Cardiac fibroblast (primary cell): Measurements from ENCODE around the gene KCNQ5.

Experiments
- DNase-seq, 2 donors: peaks; one replicate each; pipeline versions ENCODE4 v3.0.0 to v3.0.0-alpha.2; 2010; ENCODE audit warnings: low read depth in 2 of 2
- H3K4me3 ChIP-seq, 2 donors: replicated peaks in 1 of 2; 1 replicate in 1 of 2; 2 replicates in 1 of 2; pipeline ENCODE4 v1.5.1; 2011; ENCODE audit warnings: low read depth in 2 of 2, low read length in 2 of 2, mild to moderate bottlenecking in 2 of 2, moderate library complexity in 1 of 2
- TF ChIP-seq, protein P1 (sequence below): IDR thresholded peaks from one replicate; pipeline ENCODE4 v1.5.1; 2011; ENCODE audit warnings: low read depth, mild to moderate bottlenecking, low read length, inconsistent platforms

Gene KCNQ5

GRCh38 chr6:72689107-72689954 lies 67.5 kb downstream of the KCNQ5 start:
- H3K4me3 ChIP-seq, result no peak overlapping the region
- TF ChIP-seq, protein P1, sequence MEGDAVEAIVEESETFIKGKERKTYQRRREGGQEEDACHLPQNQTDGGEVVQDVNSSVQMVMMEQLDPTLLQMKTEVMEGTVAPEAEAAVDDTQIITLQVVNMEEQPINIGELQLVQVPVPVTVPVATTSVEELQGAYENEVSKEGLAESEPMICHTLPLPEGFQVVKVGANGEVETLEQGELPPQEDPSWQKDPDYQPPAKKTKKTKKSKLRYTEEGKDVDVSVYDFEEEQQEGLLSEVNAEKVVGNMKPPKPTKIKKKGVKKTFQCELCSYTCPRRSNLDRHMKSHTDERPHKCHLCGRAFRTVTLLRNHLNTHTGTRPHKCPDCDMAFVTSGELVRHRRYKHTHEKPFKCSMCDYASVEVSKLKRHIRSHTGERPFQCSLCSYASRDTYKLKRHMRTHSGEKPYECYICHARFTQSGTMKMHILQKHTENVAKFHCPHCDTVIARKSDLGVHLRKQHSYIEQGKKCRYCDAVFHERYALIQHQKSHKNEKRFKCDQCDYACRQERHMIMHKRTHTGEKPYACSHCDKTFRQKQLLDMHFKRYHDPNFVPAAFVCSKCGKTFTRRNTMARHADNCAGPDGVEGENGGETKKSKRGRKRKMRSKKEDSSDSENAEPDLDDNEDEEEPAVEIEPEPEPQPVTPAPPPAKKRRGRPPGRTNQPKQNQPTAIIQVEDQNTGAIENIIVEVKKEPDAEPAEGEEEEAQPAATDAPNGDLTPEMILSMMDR, result no peak
- peak in 1 of 2 donors; percentile 84 for DNase-seq

DNA sequence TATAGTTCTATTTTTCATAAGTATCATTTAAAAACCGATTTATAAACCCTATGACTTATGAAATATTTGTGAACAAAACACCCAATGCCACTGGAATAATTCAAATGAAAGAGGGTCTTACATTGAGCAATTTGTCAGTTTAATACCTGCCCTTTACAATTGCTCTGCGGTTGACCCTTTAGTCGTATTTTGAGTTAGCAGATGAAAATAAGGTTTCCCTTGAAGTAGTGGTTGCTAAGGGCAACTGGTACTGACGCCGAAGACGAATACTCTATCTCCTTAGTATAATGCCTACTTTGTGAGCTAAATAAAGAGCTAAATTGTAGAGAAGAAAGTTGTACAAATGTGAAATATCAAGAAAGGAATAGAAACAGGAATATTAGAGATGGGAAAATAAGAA lies 69.4 kb downstream of the KCNQ5 start:
- TF ChIP-seq, protein P1, result no peak
- no peak overlapping the region for H3K4me3 ChIP-seq
- DNase-seq, result no peak

DNA sequence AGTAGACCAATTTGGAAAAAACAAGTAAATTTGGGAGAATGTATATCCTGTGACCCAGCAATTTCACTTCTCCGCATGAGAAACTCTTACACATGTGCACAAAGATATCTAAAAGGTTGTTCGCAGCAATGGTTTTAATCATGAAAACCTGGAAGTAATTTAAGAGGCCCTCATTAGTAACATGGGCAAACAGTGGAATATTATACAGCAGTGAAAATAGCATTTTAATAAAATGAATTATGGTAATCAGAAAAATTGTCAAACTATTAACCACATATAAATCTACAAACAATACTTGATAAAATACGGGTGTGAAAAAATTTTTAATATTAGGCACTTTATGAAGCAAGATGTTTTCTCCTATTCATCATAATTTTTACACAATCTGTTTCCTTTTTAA lies 74.2 kb downstream of the KCNQ5 start:
- H3K4me3 ChIP-seq, result no peak overlapping the region
- TF ChIP-seq, protein P1, result no peak
- no peak for DNase-seq

DNA sequence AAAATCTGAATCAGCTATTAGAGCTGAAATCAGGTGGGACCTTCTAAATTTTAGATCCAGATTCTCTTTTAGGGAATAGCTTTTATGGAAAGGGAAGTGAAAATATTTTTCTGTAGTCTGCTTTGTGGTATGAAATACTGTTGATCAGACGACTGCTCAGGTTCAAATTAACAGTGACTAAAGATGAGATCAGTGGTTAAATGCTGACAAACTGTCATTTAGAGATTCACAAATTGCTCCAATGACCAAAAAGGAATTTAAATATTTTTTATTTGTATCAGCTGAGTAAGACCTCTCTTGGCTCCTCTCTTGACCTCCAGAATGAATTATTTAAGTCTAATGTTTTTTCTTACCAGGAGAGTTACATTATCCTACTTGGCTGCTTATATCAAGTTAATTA lies 77.3 kb downstream of the KCNQ5 start:
- TF ChIP-seq, protein P1, result no peak
- H3K4me3 ChIP-seq, result no peak overlapping the region
- no peak for DNase-seq

DNA sequence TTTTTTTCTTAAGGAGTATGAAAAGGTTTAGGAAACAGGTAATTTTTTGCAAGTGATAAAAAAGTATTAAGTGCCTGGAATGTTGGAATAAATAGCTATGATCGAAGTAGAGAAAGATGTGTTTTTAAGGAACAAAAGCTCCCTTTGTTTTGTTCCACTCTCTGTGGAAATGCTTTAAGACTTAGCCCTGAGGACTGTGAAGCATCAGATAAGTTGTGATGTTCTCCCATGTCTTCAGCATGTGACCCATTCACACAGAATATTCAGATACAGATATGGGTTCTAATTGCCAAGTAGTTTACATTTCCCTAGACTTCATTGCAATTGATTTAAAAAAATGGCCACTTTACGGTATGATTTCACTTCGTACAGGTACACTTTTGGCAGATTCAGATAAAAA lies 80.6 kb downstream of the KCNQ5 start:
- no peak for DNase-seq
- TF ChIP-seq, protein P1, result no peak
- no peak overlapping the region for H3K4me3 ChIP-seq

GRCh38 chr6:72703093-72703492 lies 81.2 kb downstream of the KCNQ5 start:
- no peak overlapping the region for H3K4me3 ChIP-seq
- no peak for DNase-seq
- TF ChIP-seq, protein P1, result no peak
